ENCODE results near the gene SORCS3.

The SORCS3 gene

DNA sequence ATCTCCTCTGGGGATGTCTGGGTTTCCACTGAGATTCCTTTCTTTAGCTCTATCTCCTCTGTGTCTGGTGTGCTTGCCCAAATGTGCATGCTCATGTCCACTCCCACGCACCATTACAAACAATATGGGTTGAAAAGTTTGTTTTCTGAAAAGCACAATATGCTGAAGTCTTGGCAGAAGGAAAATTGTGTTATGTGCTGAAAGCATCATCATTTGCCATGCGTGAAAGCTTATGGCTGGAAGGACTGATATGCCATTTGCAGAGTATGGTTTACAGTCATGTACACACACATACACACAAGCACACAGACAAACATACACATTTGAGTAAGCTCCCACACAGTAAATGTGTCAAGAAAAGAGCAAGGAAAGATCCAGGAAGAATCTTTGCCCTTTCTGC lies 231.6 kb downstream of the SORCS3 start:
- no peak for DNase-seq

DNA sequence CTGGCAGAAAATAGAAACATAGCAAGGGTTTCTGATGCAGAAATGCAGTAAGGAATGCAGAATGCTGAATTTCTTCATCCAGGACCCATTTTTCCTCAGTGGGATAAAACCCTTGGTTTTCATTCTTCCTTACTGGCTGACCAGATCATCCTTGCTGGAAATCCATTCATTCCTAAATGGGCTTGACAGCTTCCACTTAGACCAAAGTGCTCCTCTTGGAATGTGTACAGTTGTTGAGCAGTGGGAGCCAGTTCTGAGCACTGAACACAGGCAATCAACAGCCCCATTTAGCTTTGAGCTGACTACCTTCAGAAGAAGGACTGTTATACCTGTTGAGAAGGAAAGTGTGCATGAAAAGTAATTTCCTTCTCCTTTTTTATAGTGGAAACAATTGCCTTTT lies 232.1 kb downstream of the SORCS3 start:
- DNase-seq: no peak

GRCh38 chr10:104875561-104875960 lies 234.5 kb downstream of the SORCS3 start:
- no peak for DNase-seq

DNA sequence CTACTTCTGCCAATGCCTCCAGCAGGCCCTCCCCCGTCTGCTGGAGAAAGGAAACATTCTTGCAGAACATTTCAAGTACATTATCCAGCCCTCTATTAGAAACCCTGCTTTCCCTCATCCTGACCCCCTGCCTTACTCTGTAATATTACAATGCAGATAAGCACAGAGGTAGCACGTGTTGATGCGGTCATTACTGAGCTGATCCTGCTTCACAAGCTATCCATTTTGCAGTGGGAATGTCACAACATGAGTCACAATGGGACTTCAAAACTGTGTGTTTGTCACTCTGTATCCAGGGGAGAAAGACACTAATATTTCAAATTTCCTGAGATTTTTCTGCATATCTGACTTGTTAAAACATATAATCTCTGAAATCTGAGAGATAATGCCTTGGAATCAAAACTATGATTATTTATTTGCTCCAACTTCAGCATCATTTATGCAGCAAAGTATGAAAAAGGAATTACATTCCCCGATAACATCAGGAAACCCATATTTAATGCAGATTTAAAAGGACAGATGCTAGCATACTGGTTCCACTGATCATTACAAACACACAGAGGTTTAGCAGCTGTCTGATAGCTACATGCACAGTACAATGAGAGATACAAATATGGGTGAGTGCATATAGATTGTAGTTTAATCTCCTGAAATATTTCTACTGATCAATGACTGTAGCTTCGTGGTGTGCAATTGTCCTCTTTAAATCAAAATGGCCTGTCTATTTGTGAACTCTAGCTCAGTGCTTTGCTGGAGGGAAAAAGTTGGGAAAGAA lies 239.7 kb downstream of the SORCS3 start:
- no peak for DNase-seq

- no peak for DNase-seq
Measured at GRCh38 chr10:104881740-104882139, 240.7 kb downstream of the SORCS3 start.

- DNase-seq: no peak
Measured at GRCh38 chr10:104892879-104893617, 252.0 kb downstream of the SORCS3 start.

DNA sequence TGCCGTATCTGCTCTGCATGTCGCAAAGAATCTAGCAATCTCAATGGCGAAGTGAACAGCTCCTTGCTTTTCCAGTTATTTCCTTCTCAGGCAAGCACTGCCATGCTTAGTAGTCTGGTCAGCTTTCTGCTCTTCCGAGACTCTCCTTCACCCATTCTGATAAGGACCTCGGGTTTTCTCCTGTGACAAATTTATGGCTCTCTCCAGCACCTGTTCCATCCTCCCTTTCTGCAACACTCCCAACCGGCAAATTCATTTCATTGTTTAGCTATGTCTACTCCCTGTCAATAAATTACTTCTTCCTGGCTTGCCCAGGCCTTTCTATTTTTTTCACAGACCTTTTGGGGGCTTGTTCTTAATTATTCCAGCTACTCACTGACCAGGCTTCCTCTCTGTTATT lies 252.6 kb downstream of the SORCS3 start:
- DNase-seq: no peak

- no peak for DNase-seq
Measured at GRCh38 chr10:104894681-104895080, 253.6 kb downstream of the SORCS3 start.

DNA sequence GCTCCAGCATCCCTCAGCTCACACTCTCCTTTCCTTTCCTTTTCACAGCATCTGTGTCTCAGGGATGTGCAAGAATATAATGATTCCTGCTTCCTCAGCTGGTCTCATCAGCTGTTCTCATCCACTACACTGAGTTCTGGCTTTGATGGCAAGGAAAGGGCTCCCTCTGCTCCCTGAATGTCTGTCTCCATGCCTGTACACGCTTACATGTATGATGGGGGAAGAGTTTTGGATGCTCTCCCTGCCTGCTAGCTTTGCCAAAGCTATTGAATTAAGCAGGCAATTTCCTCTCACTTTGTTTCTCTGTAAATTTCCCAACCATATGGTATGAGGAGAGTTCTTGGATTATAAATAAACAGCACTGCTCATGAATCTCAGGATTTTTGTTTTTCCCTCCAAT lies 254.5 kb downstream of the SORCS3 start:
- peak; percentile 69 for DNase-seq

- no peak for DNase-seq
Measured at GRCh38 chr10:104895981-104896380, 254.9 kb downstream of the SORCS3 start.

DNA sequence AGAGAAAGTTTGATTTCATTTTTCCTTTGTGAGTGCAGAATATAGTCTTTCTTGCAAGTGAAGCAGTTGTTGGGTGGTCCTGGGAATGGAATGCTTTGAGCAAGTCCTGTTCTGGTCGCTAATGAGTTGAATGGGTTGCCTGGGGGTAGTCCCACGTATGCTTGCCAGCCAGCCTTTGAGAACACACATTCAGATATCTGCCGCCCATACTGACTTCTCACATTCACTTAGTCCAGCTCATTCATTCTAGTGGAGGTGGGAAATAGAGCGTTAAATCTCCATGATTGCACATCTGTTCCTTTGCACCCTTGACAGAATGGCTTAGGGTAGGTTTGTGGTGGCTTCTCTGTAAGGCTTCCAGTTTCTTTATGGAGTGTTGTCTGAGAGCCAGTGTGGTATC lies 256.6 kb downstream of the SORCS3 start:
- DNase-seq: no peak

- no peak for DNase-seq
Measured at GRCh38 chr10:104899779-104900178, 258.7 kb downstream of the SORCS3 start.

GRCh38 chr10:104903433-104903832 lies 262.3 kb downstream of the SORCS3 start:
- DNase-seq: no peak

DNA sequence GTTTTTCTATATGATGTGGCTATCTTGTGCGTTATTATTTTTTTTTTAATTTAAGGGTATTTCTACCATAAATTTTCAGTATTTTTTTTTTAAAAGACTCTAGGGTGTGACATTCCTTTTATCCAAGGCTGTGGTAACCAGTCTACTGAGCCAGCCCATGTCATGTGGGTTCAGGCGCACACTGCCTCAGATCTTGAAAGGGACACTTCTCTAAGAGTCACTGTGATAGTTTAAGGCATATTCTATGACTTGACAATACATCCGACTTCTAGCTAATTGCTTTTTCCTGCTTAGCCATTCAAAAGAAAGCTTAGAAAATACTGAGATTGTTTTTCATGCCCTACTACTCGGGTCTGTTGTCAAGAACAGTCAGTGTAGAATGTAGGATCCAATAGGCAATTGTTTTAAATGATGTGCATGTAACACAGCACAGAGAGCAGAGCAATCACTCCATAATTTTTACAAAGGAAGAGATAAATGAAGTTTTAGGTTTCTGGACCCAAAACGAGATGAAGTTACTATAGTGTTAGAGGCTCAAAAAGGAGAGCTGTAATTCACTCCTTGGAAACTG lies 263.7 kb downstream of the SORCS3 start:
- no peak for DNase-seq

- no peak for DNase-seq
Measured at GRCh38 chr10:104906112-104906511, 265.0 kb downstream of the SORCS3 start.

GRCh38 chr10:104907521-104907920 lies 266.4 kb downstream of the SORCS3 start:
- no peak for DNase-seq

GRCh38 chr10:104908581-104908980 lies 267.5 kb downstream of the SORCS3 start:
- DNase-seq: no peak

- no peak for DNase-seq
Measured at GRCh38 chr10:104910712-104911111, 269.6 kb downstream of the SORCS3 start.

DNA sequence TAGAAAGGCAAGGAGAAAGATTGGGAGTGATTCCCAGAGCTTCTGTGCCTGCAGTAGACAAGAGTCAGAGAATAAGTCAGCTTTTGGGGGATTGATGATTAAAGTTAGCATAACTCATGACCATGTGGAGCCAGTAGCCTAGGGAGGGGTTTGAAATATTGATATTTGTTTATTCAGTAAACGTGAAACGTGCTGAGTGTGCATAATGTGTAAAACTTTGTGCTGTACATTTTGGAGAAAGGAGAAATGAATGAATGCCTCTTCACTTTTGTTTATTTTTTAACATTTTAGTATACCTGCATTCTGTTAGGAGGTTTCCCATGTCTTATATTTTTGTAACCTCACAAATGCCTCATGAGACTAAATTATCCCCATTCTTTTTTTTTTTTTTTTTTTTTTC lies 272.3 kb downstream of the SORCS3 start:
- no peak for DNase-seq

- no peak for DNase-seq
Measured at GRCh38 chr10:104920476-104920875, 279.4 kb downstream of the SORCS3 start.

GRCh38 chr10:104921763-104922162 lies 280.7 kb downstream of the SORCS3 start:
- no peak for DNase-seq

GRCh38 chr10:104922810-104923209 lies 281.7 kb downstream of the SORCS3 start:
- no peak for DNase-seq

GRCh38 chr10:104923501-104923900 lies 282.4 kb downstream of the SORCS3 start:
- no peak for DNase-seq
